ENCODE measurements around the gene NPAS3. TPM values are rescaled to one million over a fixed set of nuclear protein-coding genes. Genes with fewer than 3 reads are reported as not detected.

NPAS3 gene
- total RNA-seq, 1 donor from 2014 or later, result not detected

GRCh38 chr14:33596211-33597080 lies 657.8 kb downstream of the NPAS3 start:
- Mint-ChIP-seq H3K27ac (no peak overlapping the region), H3K9me3 (no peaks in the 10 kb centered on the region), H3K36me3 (no peaks in the 10 kb centered on the region), H3K4me3 (no peak overlapping the region), H3K27me3 (ENCODE audit: insufficient read depth, low read depth) (peaks cover 2% of the 10 kb centered on the region), H3K4me1 (peaks cover 6% of the 10 kb centered on the region)
- Histone ChIP-seq H4K20me1 (ENCODE audit: low read depth) (no peaks in the 10 kb centered on the region), H3K9me3 (ENCODE audit: low read depth) (no peaks in the 10 kb centered on the region), H3K4me3 (no peak overlapping the region), H3K4me1 (peaks cover 20% of the 10 kb centered on the region), H3K36me3 (no peaks in the 10 kb centered on the region), H3F3A (ENCODE audit: low read depth) (no peaks in the 10 kb centered on the region), H3K27ac (no peak overlapping the region), H3K9ac (no peak overlapping the region), H3K27me3 (no peaks in the 10 kb centered on the region), H2AFZ (replicated peaks) (no peak overlapping the region), H3K4me2 (no peak overlapping the region), H3K79me2 (ENCODE audit: low read depth) (no peaks in the 10 kb centered on the region)
- no peak for DNase-seq (ENCODE audit: low spot score)
- no peak for TF ChIP-seq EZH2 (IDR thresholded peaks at IDR 0.05)
- TF ChIP-seq EZH2phosphoT487 (IDR thresholded peaks at IDR 0.05), result no peak

DNA sequence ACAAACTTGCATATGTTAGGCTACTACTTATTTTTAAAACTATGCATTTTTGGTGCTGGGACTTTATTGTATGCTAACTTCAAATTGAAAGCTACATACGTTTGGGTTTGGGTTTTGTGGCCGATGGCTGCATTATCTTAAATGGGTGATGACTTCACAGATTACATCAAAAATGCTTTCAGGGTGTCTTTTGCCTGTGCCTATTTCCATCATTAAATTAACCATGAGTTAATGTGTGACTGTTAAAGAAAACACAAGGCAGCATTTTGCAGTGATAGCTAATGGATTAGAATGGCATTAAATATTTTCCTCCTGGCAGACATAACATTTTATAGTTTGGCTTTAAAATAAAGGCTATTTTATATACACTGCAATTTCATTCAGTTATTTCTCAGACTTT lies 659.9 kb downstream of the NPAS3 start:
- Histone ChIP-seq H3K9me3 (ENCODE audit: low read depth) (no peaks in the 10 kb centered on the region), H3K27ac (no peak overlapping the region), H3K9ac (no peak overlapping the region), H3K4me2 (no peak overlapping the region), H3K4me3 (no peak overlapping the region), H3K79me2 (ENCODE audit: low read depth) (no peaks in the 10 kb centered on the region), H3K4me1 (peaks cover 20% of the 10 kb centered on the region), H3F3A (ENCODE audit: low read depth) (no peaks in the 10 kb centered on the region), H3K27me3 (no peaks in the 10 kb centered on the region), H2AFZ (replicated peaks) (peak overlapping the region; percentile 1), H3K36me3 (no peaks in the 10 kb centered on the region), H4K20me1 (ENCODE audit: low read depth) (no peaks in the 10 kb centered on the region)
- Mint-ChIP-seq H3K27ac (no peak overlapping the region), H3K36me3 (no peaks in the 10 kb centered on the region), H3K4me1 (peaks cover 6% of the 10 kb centered on the region), H3K4me3 (no peak overlapping the region), H3K27me3 (ENCODE audit: insufficient read depth, low read depth) (peaks cover 2% of the 10 kb centered on the region), H3K9me3 (no peaks in the 10 kb centered on the region)
- TF ChIP-seq EZH2phosphoT487 (IDR thresholded peaks at IDR 0.05) (no peak), EZH2 (IDR thresholded peaks at IDR 0.05) (no peak)
- TF ChIP-seq, protein P1, sequence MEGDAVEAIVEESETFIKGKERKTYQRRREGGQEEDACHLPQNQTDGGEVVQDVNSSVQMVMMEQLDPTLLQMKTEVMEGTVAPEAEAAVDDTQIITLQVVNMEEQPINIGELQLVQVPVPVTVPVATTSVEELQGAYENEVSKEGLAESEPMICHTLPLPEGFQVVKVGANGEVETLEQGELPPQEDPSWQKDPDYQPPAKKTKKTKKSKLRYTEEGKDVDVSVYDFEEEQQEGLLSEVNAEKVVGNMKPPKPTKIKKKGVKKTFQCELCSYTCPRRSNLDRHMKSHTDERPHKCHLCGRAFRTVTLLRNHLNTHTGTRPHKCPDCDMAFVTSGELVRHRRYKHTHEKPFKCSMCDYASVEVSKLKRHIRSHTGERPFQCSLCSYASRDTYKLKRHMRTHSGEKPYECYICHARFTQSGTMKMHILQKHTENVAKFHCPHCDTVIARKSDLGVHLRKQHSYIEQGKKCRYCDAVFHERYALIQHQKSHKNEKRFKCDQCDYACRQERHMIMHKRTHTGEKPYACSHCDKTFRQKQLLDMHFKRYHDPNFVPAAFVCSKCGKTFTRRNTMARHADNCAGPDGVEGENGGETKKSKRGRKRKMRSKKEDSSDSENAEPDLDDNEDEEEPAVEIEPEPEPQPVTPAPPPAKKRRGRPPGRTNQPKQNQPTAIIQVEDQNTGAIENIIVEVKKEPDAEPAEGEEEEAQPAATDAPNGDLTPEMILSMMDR (IDR thresholded peaks at IDR 0.05), result no peak
- DNase-seq (ENCODE audit: low spot score), result no peak

DNA sequence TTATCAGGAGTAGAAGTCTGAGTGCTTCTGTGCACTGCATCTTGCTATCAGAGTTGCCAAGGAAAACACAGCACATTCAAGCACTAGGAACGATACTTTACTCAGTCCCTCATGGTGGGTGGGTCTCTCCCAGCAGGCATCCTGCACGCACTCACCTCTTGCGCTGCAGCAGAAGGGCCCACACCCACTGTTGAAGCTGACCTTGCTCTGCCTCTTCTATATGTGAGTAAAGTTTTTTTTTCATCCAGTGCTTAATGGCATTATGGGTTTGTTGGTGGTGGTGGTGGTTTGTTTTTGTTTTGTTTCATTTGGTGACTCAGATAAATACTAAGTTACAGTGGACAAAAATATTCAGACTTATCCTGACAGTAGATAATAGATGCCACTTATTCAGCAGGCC lies 663.7 kb downstream of the NPAS3 start:
- H3K36me3 ChIP-seq, result no peaks in the 10 kb centered on the region
- H3K4me2 ChIP-seq, result no peak overlapping the region
- H3K27me3 ChIP-seq, result no peaks in the 10 kb centered on the region
- H3K9me3 ChIP-seq (ENCODE audit: low read depth), result no peaks in the 10 kb centered on the region
- no peaks in the 10 kb centered on the region for H3K79me2 ChIP-seq (ENCODE audit: low read depth)
- no peak overlapping the region for H3K9ac ChIP-seq
- Mint-ChIP-seq H3K36me3 (no peaks in the 10 kb centered on the region), H3K4me3 (no peak overlapping the region), H3K9me3 (peaks cover 2% of the 10 kb centered on the region), H3K27ac (no peak overlapping the region), H3K4me1 (peaks cover 6% of the 10 kb centered on the region), H3K27me3 (ENCODE audit: insufficient read depth, low read depth) (no peaks in the 10 kb centered on the region)
- no peaks in the 10 kb centered on the region for H3F3A ChIP-seq (ENCODE audit: low read depth)
- no peak for DNase-seq (ENCODE audit: low spot score)
- no peak overlapping the region for H3K27ac ChIP-seq
- TF ChIP-seq EZH2 (IDR thresholded peaks at IDR 0.05) (no peak), EZH2phosphoT487 (IDR thresholded peaks at IDR 0.05) (no peak)
- TF ChIP-seq, protein P1 (IDR thresholded peaks at IDR 0.05), result no peak
- H3K4me3 ChIP-seq, result no peak overlapping the region
- H4K20me1 ChIP-seq (ENCODE audit: low read depth), result no peaks in the 10 kb centered on the region
- no peak overlapping the region for H2AFZ ChIP-seq (replicated peaks)
- H3K4me1 ChIP-seq, result peaks cover 17% of the 10 kb centered on the region

DNA sequence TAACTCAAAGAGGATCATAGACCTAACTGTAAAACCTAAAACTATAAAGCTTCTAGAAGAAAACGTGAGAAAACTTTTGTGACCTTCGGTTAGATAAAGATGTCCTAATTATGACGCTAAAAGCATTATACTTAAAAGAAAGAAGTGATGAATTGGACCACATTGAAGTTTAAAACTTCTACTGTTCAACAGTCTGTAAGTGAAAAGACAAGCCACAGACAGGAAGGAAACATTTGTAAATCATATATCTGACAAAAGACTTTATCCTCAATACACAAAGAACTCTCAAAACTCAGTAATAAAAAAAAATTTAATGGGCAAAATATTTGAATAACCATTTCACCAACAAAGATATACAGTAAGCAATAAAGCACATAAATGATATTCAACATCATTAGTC lies 667.9 kb downstream of the NPAS3 start:
- no peak for TF ChIP-seq EZH2phosphoT487 (IDR thresholded peaks at IDR 0.05)
- TF ChIP-seq, protein P1 (IDR thresholded peaks at IDR 0.05), result no peak
- TF ChIP-seq EZH2 (IDR thresholded peaks at IDR 0.05), result no peak
- H4K20me1 ChIP-seq (ENCODE audit: low read depth), result no peaks in the 10 kb centered on the region
- H3K27ac Mint-ChIP-seq, result no peak overlapping the region
- no peak for DNase-seq (ENCODE audit: low spot score)
- H3K27me3 Mint-ChIP-seq (ENCODE audit: insufficient read depth, low read depth), result no peaks in the 10 kb centered on the region
- no peaks in the 10 kb centered on the region for H3K79me2 ChIP-seq (ENCODE audit: low read depth)
- H3K9ac ChIP-seq, result no peak overlapping the region
- peaks cover 7% of the 10 kb centered on the region for H3F3A ChIP-seq (ENCODE audit: low read depth)
- H3K36me3 ChIP-seq, result no peaks in the 10 kb centered on the region
- no peaks in the 10 kb centered on the region for H3K27me3 ChIP-seq
- no peak overlapping the region for H3K27ac ChIP-seq
- H3K9me3 Mint-ChIP-seq, result peaks cover 4% of the 10 kb centered on the region
- no peak overlapping the region for H3K4me2 ChIP-seq
- no peaks in the 10 kb centered on the region for H3K36me3 Mint-ChIP-seq
- H3K4me1 ChIP-seq, result peaks cover 26% of the 10 kb centered on the region
- H2AFZ ChIP-seq (replicated peaks), result no peak overlapping the region
- H3K4me3 ChIP-seq, result no peak overlapping the region
- H3K4me3 Mint-ChIP-seq, result no peak overlapping the region
- no peaks in the 10 kb centered on the region for H3K9me3 ChIP-seq (ENCODE audit: low read depth)
- peaks cover 26% of the 10 kb centered on the region for H3K4me1 Mint-ChIP-seq
